ENCODE data around the gene TNRC18. TPM values are rescaled to one million over a fixed set of nuclear protein-coding genes. Genes with fewer than 3 reads are reported as not detected.
A peak's percentile ranks its signal among the peaks of the same experiment; 100 is the strongest.
"Not testable (repeated sequence)": the region's sequence is repeated elsewhere in the genome, so short reads cannot be mapped to it uniquely, and the experiment has no call there.

The TNRC18 gene
- total RNA-seq, 3 donors from 2014 or later (not counting 1 experiment from before 2014, with no cell fraction given), result 111 to 127 (median 124) TPM

DNA sequence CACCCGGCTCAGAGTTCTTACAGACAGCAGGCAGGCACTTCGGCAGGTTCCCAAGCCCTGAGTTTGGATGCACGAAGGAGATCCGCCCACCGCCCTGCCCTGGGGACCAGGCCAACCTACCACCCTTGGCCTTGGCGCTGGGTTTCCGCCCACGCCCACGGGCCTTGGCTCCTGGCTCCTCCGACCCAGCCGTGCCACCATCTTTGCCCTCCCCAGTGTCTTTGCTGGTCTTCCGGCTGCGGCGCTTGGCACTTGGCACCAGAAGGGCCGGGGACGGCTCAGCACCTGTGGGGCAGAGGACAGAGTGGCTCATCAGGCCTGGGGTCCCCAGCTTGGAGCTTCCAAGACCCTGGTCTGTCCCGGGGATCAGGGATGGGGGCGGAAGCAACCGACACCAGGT, 108.8 kb downstream of the TNRC18 start:
- Histone ChIP-seq H3K27ac (ENCODE audit: low read length) (no peak overlapping the region), H3K9me3 (ENCODE audit: control insufficient read depth, insufficient read depth, low read length) (peaks cover 6% of the 10 kb centered on the region), H3K4me3 (ENCODE audit: low read length) (no peak overlapping the region), H3K4me1 (ENCODE audit: control insufficient read depth, insufficient read depth, low read length) (no peaks in the 10 kb centered on the region), H3K36me3 (ENCODE audit: control insufficient read depth, insufficient read depth, low read length) (peaks cover 31% of the 10 kb centered on the region), H3K27me3 (ENCODE audit: control insufficient read depth, insufficient read depth, low read length) (no peaks in the 10 kb centered on the region)
- TF ChIP-seq, protein P1, sequence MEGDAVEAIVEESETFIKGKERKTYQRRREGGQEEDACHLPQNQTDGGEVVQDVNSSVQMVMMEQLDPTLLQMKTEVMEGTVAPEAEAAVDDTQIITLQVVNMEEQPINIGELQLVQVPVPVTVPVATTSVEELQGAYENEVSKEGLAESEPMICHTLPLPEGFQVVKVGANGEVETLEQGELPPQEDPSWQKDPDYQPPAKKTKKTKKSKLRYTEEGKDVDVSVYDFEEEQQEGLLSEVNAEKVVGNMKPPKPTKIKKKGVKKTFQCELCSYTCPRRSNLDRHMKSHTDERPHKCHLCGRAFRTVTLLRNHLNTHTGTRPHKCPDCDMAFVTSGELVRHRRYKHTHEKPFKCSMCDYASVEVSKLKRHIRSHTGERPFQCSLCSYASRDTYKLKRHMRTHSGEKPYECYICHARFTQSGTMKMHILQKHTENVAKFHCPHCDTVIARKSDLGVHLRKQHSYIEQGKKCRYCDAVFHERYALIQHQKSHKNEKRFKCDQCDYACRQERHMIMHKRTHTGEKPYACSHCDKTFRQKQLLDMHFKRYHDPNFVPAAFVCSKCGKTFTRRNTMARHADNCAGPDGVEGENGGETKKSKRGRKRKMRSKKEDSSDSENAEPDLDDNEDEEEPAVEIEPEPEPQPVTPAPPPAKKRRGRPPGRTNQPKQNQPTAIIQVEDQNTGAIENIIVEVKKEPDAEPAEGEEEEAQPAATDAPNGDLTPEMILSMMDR (IDR thresholded peaks at IDR 0.05), result no peak
- H3K27me3 Mint-ChIP-seq (ENCODE audit: low read depth in 2 of 2), result no peaks in the 10 kb centered on the region
- DNase-seq (no peak), ATAC-seq (no peak)
- WGBS (ENCODE audit: insufficient coverage), result 98% methylated on average over 19 of the region's 19 CpGs
- peaks cover 0 to 2% of the 10 kb centered on the region in 2 donors for H3K9me3 Mint-ChIP-seq
- no peaks in the 10 kb centered on the region for H3K4me1 Mint-ChIP-seq
- no peak overlapping the region for H3K4me3 Mint-ChIP-seq
- H3K27ac Mint-ChIP-seq, result no peak overlapping the region
- intact Hi-C loops (cut with micrococcal nuclease), result no loop called here
- peaks cover 18% of the 10 kb centered on the region for H3K36me3 Mint-ChIP-seq

DNA sequence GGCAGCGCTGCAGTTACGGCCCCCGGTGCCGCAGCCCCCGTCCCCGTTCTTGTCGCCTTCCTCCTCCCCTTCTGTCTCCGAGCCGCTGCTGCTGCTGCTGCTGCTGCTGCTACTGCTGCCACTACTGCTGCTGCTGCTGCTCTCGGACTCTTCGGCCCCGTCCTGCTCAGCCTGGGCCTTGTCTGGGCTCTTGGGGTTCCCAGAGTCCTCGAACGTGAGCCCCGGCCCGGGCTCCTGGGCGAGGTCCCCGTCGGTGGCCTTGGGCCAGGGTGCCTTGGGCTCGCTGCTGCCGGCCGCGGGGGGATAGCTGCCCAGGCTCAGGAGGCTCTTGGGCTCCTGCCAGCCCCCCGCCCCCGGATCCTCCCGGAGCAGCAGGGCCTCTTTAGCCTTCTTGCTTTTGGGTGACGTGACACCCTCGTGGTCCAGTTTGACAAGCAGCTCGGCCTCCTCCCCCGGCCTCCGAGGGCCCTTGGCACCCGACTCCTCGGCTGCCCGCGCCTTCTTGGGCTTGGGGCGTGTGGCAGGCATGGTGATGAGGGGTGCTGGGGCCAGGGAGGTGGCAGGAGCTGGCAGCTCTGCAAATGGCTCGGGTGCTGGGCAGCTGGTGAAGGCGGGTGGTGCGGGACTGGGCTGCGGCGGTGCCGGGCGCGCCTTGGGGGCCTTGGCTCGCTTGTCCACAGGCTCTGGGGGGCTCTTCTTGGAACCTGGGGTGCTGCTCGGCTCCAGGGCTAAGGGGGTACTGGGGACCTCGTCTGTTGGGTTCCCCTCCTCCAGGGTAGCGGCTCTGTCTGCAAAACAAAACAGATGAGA, 110.4 kb downstream of the TNRC18 start:
- H3K36me3 Mint-ChIP-seq; intact Hi-C loops (cut with micrococcal nuclease); H3K27ac Mint-ChIP-seq; H3K9me3 ChIP-seq (ENCODE audit: control insufficient read depth, insufficient read depth, low read length); H3K4me1 ChIP-seq (ENCODE audit: control insufficient read depth, insufficient read depth, low read length); H3K4me3 Mint-ChIP-seq; ATAC-seq; H3K9me3 Mint-ChIP-seq; H3K27me3 Mint-ChIP-seq (ENCODE audit: low read depth in 2 of 2); DNase-seq; H3K27me3 ChIP-seq (ENCODE audit: control insufficient read depth, insufficient read depth, low read length); H3K4me1 Mint-ChIP-seq; H3K4me3 ChIP-seq (ENCODE audit: low read length); H3K27ac ChIP-seq (ENCODE audit: low read length): not testable (repeated sequence)
- WGBS (ENCODE audit: insufficient coverage), result 97% methylated on average over 48 of the region's 48 CpGs
- H3K36me3 ChIP-seq (ENCODE audit: control insufficient read depth, insufficient read depth, low read length), result peaks cover 29% of the 10 kb centered on the region

DNA sequence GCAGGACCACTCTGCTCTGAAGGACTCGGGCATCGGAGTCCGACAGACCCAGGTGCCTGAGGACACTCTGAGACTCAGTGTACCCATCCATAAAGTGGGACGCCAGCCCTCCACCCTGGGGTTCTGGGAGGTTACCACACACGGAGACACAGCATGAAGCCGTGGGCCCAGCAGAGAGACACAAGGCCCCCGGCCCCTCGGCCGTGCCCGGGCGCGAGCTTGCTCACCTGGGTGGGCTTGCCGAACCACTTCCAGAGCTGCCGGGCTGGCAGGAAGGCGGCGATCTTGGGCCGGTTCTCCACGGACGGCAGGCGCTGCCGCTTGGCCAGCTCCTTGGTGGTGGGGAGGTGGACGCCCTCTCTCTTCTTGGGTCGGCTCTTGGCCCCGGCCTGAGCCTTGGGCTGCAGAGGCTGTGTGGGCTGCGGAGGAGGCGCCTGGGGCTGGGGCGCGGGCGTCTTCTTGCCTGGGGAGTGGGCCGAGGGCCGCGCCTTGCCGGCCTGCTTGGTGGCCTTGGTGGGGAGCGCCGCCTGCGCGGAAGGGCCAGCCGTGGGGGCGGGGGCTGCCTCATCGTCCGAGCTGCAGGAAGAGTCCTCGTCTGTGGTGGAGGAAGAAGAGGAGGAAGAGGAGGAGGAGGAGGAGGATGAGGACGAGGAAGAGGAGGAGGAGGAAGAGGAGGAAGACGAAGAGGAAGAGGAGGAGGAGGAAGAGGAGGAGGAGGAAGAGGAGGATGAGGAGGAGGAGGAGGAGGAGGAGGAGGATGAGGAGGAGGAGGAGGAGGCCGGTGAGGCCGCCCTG, 111.2 kb downstream of the TNRC18 start:
- intact Hi-C loops (cut with micrococcal nuclease); H3K9me3 ChIP-seq (ENCODE audit: control insufficient read depth, insufficient read depth, low read length); H3K4me1 ChIP-seq (ENCODE audit: control insufficient read depth, insufficient read depth, low read length); H3K27ac Mint-ChIP-seq; H3K27me3 ChIP-seq (ENCODE audit: control insufficient read depth, insufficient read depth, low read length); H3K36me3 Mint-ChIP-seq; H3K4me1 Mint-ChIP-seq; H3K9me3 Mint-ChIP-seq; H3K27me3 Mint-ChIP-seq (ENCODE audit: low read depth in 2 of 2); H3K27ac ChIP-seq (ENCODE audit: low read length); H3K4me3 ChIP-seq (ENCODE audit: low read length); DNase-seq; H3K4me3 Mint-ChIP-seq; ATAC-seq: not testable (repeated sequence)
- H3K36me3 ChIP-seq (ENCODE audit: control insufficient read depth, insufficient read depth, low read length), result peaks cover 35% of the 10 kb centered on the region
- 95% methylated on average over 34 of the region's 46 CpGs for WGBS (ENCODE audit: insufficient coverage)

DNA sequence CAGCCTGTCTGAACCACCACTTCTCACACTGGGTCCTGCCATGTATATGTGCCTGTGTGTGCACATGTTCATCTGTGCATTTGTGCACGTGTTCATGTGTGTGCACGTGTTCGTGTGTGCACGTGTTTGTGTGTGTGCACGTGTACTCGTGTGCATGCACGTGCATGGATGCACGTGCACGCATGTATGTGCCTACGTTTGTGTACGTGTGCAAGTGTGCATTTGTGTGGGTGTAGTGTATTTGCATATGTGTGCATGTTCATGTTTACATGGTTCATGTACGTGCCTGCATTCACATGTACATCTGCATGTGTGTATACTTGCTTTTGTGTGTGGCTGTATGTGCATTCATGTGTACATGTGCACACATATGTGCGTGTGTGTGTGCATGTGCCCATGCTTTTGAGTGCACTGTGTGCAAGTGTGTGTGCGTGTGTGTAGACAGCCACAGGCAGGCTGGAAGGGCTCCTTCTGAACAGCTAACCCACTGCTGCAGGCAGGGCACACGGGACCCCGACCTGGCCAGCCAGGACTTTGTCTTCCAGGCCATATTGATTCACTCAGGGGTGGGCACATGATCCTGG, 112.7 kb downstream of the TNRC18 start:
- H3K36me3 ChIP-seq (ENCODE audit: control insufficient read depth, insufficient read depth, low read length), result peaks cover 31% of the 10 kb centered on the region
- H3K27me3 Mint-ChIP-seq (ENCODE audit: low read depth in 2 of 2), result no peaks in the 10 kb centered on the region
- H3K9me3 ChIP-seq (ENCODE audit: control insufficient read depth, insufficient read depth, low read length), result no peaks in the 10 kb centered on the region
- no peaks in the 10 kb centered on the region for H3K36me3 Mint-ChIP-seq
- H3K4me1 ChIP-seq (ENCODE audit: control insufficient read depth, insufficient read depth, low read length), result no peaks in the 10 kb centered on the region
- H3K27ac ChIP-seq (ENCODE audit: low read length), result no peak overlapping the region
- intact Hi-C loops (cut with micrococcal nuclease), result no loop called here
- no peak for DNase-seq
- H3K27ac Mint-ChIP-seq, result no peak overlapping the region
- H3K4me1 Mint-ChIP-seq, result peaks cover 0 to 6% of the 10 kb centered on the region in 2 donors
- no peak overlapping the region for H3K4me3 Mint-ChIP-seq
- 97% methylated on average over 16 of the region's 16 CpGs for WGBS (ENCODE audit: insufficient coverage)
- H3K4me3 ChIP-seq (ENCODE audit: low read length), result no peak overlapping the region
- TF ChIP-seq, protein P1 (IDR thresholded peaks at IDR 0.05), result no peak
- H3K9me3 Mint-ChIP-seq, result no peaks in the 10 kb centered on the region
- no peaks in the 10 kb centered on the region for H3K27me3 ChIP-seq (ENCODE audit: control insufficient read depth, insufficient read depth, low read length)
- peak in 1 of 3 donors; percentile 15 for ATAC-seq

All from natural killer cell (primary cell).